HCT116 (cell line): Measurements from ENCODE around the gene LASP1.

ENCODE experiments used
- CTCF ChIP-seq, 3 experiments: fragments of 200-600 bp in 1 of 3; sonication (generic) in 1 of 3; IDR thresholded peaks in 2 of 3; conservative IDR thresholded peaks in 1 of 3; 2 replicates each; pipeline ENCODE4 v1.5.1; 2012 to 2017; ENCODE audit warnings: low read depth in 2 of 3, low read length in 2 of 3, antibody characterized with exemption in 1 of 3, borderline replicate concordance in 1 of 3, control low read depth in 1 of 3, mild to moderate bottlenecking in 1 of 3, mixed read lengths in 1 of 3, mixed run types in 1 of 3, moderate library complexity in 1 of 3; ENCODE audit not compliant: insufficient read depth in 1 of 3
- EZH2 ChIP-seq: fragments of 200-600 bp; sonication (generic); IDR thresholded peaks from 2 replicates; pipeline ENCODE4 v1.6.1; 2017; ENCODE audit warnings: antibody characterized with exemption, mixed run types
- EZH2phosphoT487 ChIP-seq: fragments of 200-600 bp; IDR thresholded peaks from 2 replicates; pipeline ENCODE4 v1.6.1; 2018; ENCODE audit warnings: antibody characterized with exemption, borderline replicate concordance
- MAX ChIP-seq: IDR thresholded peaks from 2 replicates; pipeline ENCODE4 v1.6.1; 2012
- POLR2A ChIP-seq: IDR thresholded peaks from 2 replicates; pipeline ENCODE4 v1.7.0; 2011; ENCODE audit warnings: borderline replicate concordance; ENCODE audit not compliant: insufficient read depth, insufficient read length; ENCODE audit errors: extremely low read depth
- POLR2AphosphoS5 ChIP-seq: IDR thresholded peaks from 2 replicates; pipeline ENCODE4 v1.6.1; 2011; ENCODE audit warnings: mild to moderate bottlenecking, low read depth, low read length, moderate library complexity
- RAD21 ChIP-seq: IDR thresholded peaks from 2 replicates; pipeline ENCODE4 v1.6.1; 2012; ENCODE audit warnings: low read depth, mild to moderate bottlenecking
- REST ChIP-seq: IDR thresholded peaks from 2 replicates; pipeline ENCODE4 v1.6.1; 2012; ENCODE audit warnings: low read depth
- SP1 ChIP-seq: IDR thresholded peaks from 2 replicates; pipeline ENCODE4 v1.6.1; 2012; ENCODE audit warnings: low read depth
- YY1 ChIP-seq: IDR thresholded peaks from 2 replicates; pipeline ENCODE4 v1.6.1; 2011; ENCODE audit warnings: low read length, low read depth, moderate library complexity, mild to moderate bottlenecking; ENCODE audit not compliant: insufficient replicate concordance; ENCODE audit errors: extremely low read depth

GRCh38 chr17:38914741-38915638, 45.1 kb downstream of the LASP1 start:
- TF ChIP-seq CTCF (IDR thresholded peaks at IDR 0.05 in 2 of 3, conservative IDR thresholded peaks at IDR 0.05 in 1 of 3; ENCODE audit: borderline replicate concordance in 1 of 3, insufficient read depth in 1 of 3, low read depth in 2 of 3, low read length in 2 of 3) (no peak), POLR2A (no peak), SP1 (no peak), RAD21 (no peak), YY1 (no peak), POLR2AphosphoS5 (no peak), EZH2phosphoT487 (no peak), EZH2 (no peak), REST (no peak), MAX (no peak)
